Effector memory CD4-positive, alpha-beta T cell (primary cell): ENCODE results near the gene HOXC13.

Source experiments
- DNase-seq, 3 donors: peaks; one replicate each; pipeline ENCODE4 v3.0.0-alpha.2; 2020
- H3K27ac ChIP-seq: 2 replicates; pipeline ENCODE4 v1.7.0; 2013; ENCODE audit warnings: mild to moderate bottlenecking, low read length, moderate library complexity; ENCODE audit not compliant: insufficient read depth, poor library complexity, severe bottlenecking
- H3K27me3 ChIP-seq: replicated peaks from 2 replicates; pipeline ENCODE4 v1.7.0; 2013; ENCODE audit warnings: mild to moderate bottlenecking, low read length; ENCODE audit not compliant: insufficient read depth, control insufficient read depth, poor library complexity, severe bottlenecking
- H3K36me3 ChIP-seq: 2 replicates; pipeline ENCODE4 v1.7.0; 2013; ENCODE audit warnings: mild to moderate bottlenecking, low read length, moderate library complexity; ENCODE audit not compliant: control insufficient read depth, insufficient read depth
- H3K4me1 ChIP-seq: 2 replicates; pipeline ENCODE4 v1.7.0; 2013; ENCODE audit warnings: low read length, mild to moderate bottlenecking; ENCODE audit not compliant: control insufficient read depth, insufficient read depth, poor library complexity, severe bottlenecking
- H3K4me3 ChIP-seq: 2 replicates; pipeline ENCODE4 v1.7.0; 2013; ENCODE audit warnings: low read length, low read depth, mild to moderate bottlenecking; ENCODE audit not compliant: insufficient read depth, poor library complexity, severe bottlenecking
- H3K9me3 ChIP-seq: 2 replicates; pipeline ENCODE4 v1.7.0; 2013; ENCODE audit warnings: mild to moderate bottlenecking, low read length, moderate library complexity; ENCODE audit not compliant: control insufficient read depth

The HOXC13 gene

DNA sequence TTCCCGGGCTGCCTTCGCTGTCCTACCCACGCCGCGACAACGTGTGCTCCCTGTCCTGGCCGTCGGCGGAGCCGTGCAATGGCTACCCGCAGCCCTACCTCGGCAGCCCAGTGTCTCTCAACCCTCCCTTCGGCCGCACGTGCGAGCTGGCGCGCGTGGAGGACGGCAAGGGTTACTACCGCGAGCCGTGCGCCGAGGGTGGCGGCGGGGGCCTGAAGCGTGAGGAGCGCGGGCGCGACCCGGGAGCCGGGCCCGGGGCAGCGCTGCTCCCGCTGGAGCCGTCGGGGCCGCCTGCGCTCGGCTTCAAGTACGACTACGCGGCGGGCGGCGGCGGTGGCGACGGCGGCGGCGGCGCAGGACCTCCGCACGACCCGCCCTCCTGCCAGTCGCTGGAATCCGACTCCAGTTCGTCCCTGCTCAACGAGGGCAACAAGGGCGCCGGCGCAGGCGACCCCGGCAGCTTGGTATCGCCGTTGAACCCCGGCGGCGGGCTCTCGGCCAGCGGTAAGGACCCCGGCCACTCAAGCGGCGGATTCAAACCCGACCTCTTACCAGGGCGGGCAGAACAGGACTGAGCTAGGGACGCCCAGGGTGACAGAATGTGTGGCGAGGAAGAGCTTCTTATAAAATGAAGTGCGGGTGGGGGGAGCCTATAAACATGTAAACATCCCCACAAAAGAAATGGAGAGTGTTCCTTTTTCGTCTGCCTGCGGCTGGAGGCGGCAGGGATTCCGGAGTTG, 16.6 kb downstream of the HOXC13 start:
- Histone ChIP-seq H3K27ac (no peak overlapping the region), H3K4me1 (peaks cover 12% of the 10 kb centered on the region), H3K27me3 (peaks cover 91% of the 10 kb centered on the region), H3K4me3 (no peak overlapping the region), H3K9me3 (peaks cover 3% of the 10 kb centered on the region), H3K36me3 (no peaks in the 10 kb centered on the region)
- no peak for DNase-seq

GRCh38 chr12:53955776-53956250, 17.2 kb downstream of the HOXC13 start:
- H3K4me3 ChIP-seq, result no peak overlapping the region
- peaks cover 91% of the 10 kb centered on the region for H3K27me3 ChIP-seq
- peaks cover 12% of the 10 kb centered on the region for H3K4me1 ChIP-seq
- no peak for DNase-seq
- H3K9me3 ChIP-seq, result peaks cover 3% of the 10 kb centered on the region
- H3K27ac ChIP-seq, result no peak overlapping the region
- no peaks in the 10 kb centered on the region for H3K36me3 ChIP-seq

GRCh38 chr12:53956251-53956887, 17.7 kb downstream of the HOXC13 start:
- H3K36me3 ChIP-seq, result no peaks in the 10 kb centered on the region
- H3K4me1 ChIP-seq, result peaks cover 12% of the 10 kb centered on the region
- H3K27me3 ChIP-seq, result peaks cover 88% of the 10 kb centered on the region
- H3K27ac ChIP-seq, result no peak overlapping the region
- H3K9me3 ChIP-seq, result peaks cover 3% of the 10 kb centered on the region
- no peak overlapping the region for H3K4me3 ChIP-seq
- DNase-seq, result no peak

- H3K27ac ChIP-seq, result no peak overlapping the region
- H3K27me3 ChIP-seq, result peaks cover 84% of the 10 kb centered on the region
- H3K36me3 ChIP-seq, result no peaks in the 10 kb centered on the region
- no peak for DNase-seq
- no peak overlapping the region for H3K4me3 ChIP-seq
- H3K4me1 ChIP-seq, result peaks cover 12% of the 10 kb centered on the region
- H3K9me3 ChIP-seq, result peaks cover 3% of the 10 kb centered on the region
Observed at GRCh38 chr12:53956914-53957536, 18.4 kb downstream of the HOXC13 start.

DNA sequence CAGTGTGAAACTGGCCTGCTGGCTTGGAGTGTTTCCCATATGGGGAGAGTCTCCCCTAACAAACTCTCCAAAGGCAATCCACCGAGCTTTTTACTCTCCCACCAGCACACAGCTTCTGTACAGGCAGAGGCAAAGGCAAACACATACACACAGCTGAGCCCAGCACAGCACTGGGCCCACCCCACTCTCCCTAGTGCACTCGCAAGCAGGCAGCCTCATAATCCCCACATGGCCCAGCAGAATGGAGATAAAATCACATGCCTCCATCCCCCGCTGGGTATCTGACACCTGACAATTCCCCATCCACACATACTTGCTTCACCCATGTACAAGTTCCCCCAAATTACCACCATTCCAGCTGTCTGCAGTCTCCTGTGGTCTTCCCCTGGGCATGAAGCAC, 19.5 kb downstream of the HOXC13 start:
- H3K4me1 ChIP-seq, result peaks cover 7% of the 10 kb centered on the region
- H3K36me3 ChIP-seq, result no peaks in the 10 kb centered on the region
- DNase-seq, result no peak
- no peak overlapping the region for H3K27ac ChIP-seq
- H3K9me3 ChIP-seq, result peaks cover 3% of the 10 kb centered on the region
- no peak overlapping the region for H3K4me3 ChIP-seq
- H3K27me3 ChIP-seq, result peaks cover 83% of the 10 kb centered on the region

DNA sequence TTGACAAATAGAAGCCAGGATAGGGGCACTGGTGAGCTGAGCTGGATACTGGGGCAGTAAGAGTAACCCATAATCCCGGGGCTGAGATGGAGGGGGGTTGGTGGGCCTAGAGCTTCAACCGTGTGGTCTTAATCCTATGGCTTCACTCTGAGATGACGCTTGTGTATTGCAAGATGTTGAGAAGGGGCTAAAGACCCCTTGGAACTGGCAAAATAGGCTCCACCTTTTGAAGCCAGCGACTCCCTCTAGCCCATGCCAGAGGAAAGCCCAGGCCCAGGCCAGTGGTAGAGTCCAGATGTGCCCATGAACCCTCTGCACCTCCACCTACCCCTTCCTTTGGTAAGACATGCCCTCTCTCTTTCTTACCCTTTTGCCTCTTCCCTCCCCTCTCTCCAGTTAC, 20.7 kb downstream of the HOXC13 start:
- peaks cover 7% of the 10 kb centered on the region for H3K4me1 ChIP-seq
- H3K36me3 ChIP-seq, result no peaks in the 10 kb centered on the region
- H3K4me3 ChIP-seq, result no peak overlapping the region
- H3K27ac ChIP-seq, result no peak overlapping the region
- DNase-seq, result no peak
- H3K9me3 ChIP-seq, result no peaks in the 10 kb centered on the region
- H3K27me3 ChIP-seq, result peaks cover 83% of the 10 kb centered on the region

DNA sequence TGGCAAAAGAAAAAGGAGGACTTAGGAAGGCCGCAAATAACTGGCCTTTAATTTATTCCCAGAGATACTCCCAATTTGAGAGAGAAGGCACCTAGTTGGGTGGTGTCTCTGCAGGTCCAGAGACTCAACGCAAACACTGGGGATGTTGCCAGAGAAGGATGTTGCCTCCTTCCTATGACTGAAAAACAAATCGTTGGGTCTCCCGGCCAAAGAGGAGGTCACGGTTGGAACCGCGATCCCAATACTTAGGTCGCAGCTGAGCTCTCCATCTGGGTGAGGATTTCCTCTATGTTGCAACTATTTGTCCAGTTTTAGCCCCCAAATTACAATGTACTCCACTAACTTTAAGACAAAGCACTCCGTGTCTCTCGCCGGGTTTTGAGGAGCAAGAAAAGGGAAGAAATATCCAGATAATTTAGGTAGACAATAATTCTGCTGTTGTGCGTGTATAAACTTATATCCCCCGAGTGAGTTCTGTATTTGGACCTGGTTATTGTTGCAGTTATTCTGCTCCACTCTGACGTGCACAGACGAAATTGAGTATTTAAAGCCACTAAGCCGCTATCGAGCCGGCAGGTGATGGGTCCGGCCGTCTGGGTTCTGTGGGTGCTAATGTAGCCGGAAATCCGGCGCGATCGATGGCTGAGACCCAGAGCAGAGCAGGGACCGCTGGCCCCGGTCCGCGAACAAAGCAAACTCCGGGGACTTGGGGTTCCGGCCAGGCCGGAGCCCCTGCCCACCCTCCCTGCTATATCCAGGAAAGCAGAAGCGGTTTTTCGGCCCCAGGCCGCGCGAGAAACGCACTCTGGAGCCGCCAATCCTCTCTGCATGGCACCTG, 21.8 kb downstream of the HOXC13 start:
- Histone ChIP-seq H3K9me3 (no peaks in the 10 kb centered on the region), H3K4me3 (no peak overlapping the region), H3K27ac (no peak overlapping the region), H3K27me3 (peaks cover 80% of the 10 kb centered on the region), H3K36me3 (no peaks in the 10 kb centered on the region), H3K4me1 (peaks cover 12% of the 10 kb centered on the region)
- no peak for DNase-seq

GRCh38 chr12:53961025-53961761, 22.6 kb downstream of the HOXC13 start:
- Histone ChIP-seq H3K27ac (no peak overlapping the region), H3K4me1 (peaks cover 19% of the 10 kb centered on the region), H3K27me3 (peaks cover 80% of the 10 kb centered on the region), H3K4me3 (no peak overlapping the region), H3K9me3 (no peaks in the 10 kb centered on the region), H3K36me3 (no peaks in the 10 kb centered on the region)
- DNase-seq, result no peak

DNA sequence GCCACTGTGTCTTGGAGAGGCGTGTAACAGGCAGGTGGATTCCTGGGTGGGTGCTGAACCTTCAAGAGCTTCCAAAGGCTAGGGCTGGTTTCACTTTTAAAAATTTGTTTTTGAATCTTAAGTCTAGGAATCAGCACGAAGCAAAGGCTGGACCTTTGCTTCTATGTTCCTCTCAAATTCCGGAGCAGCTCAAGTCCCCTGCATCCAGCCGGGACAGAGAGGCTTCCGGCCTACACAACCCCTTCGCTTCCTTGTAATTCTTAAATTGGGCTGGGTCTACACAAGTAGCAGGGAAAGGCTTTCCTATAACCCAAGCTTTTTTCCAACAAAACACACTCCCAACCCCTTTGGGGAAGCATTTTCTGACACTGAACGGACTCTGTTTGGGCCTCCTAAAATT, 24.4 kb downstream of the HOXC13 start:
- H3K4me3 ChIP-seq, result no peak overlapping the region
- DNase-seq, result no peak
- peaks cover 81% of the 10 kb centered on the region for H3K27me3 ChIP-seq
- peaks cover 23% of the 10 kb centered on the region for H3K4me1 ChIP-seq
- no peaks in the 10 kb centered on the region for H3K9me3 ChIP-seq
- no peak overlapping the region for H3K27ac ChIP-seq
- no peaks in the 10 kb centered on the region for H3K36me3 ChIP-seq
